HCT116 (cell line): ENCODE data around the gene EIF2D. TPM values are rescaled to one million over a fixed set of nuclear protein-coding genes. Genes with fewer than 3 reads are reported as not detected.

Experiments used
- ATAC-seq: fragments of 200-7000 bp; cut with Tn5 transposase; 2 replicates; pipeline ENCODE4 v1.9.1; 2020; ENCODE audit warnings: mild to moderate bottlenecking, moderate library complexity
- BruUV-seq: library from RNA; stranded (reverse); fragments of 400-500 nt; replicated peaks from 2 replicates; lab custom pipeline; 2021; lab: Mats Ljungman, UMichigan
- CTCF ChIA-PET: fragments of 300-600 bp; sonication (Branson Sonifier 250); formaldehyde crosslinking; loops from one replicate; lab custom pipeline; 2021; ENCODE audit warnings: antibody characterized with exemption; lab: Charles Lee
- POLR2A ChIA-PET: fragments of 300-600, 350-600 bp; sonication (Branson Sonifier 250); formaldehyde crosslinking; loops from one replicate; lab custom pipeline; 2021; ENCODE audit warnings: antibody characterized with exemption; lab: Charles Lee
- RAD21 ChIA-PET, 2 experiments: fragments of 300-600 bp; sonication (Branson Sonifier 250); formaldehyde crosslinking; loops; one replicate each; lab custom pipeline; 2023; ENCODE audit warnings: low total read pairs in 2 of 2; ENCODE audit not compliant: uncharacterized antibody in 2 of 2, unreplicated experiment in 2 of 2, low non-redundant PET in 1 of 2; lab: Charles Lee
- DNase-seq: peaks from one replicate; pipeline ENCODE4 v3.0.0-alpha.2; 2010; ENCODE audit warnings: low read depth, low spot score
- H2AFZ ChIP-seq: fragments of 200-600 bp; shearing (Covaris generic), sonication (generic); 2 replicates; pipeline ENCODE4 v1.6.1; 2017; ENCODE audit warnings: low read depth, mixed run types, mixed read lengths, antibody characterized with exemption, low read length; ENCODE audit not compliant: poor library complexity, severe bottlenecking
- H3K27ac ChIP-seq: 2 replicates; pipeline ENCODE4 v1.5.1; 2012; ENCODE audit warnings: low read depth, low read length
- H3K27me3 ChIP-seq: fragments of 200-600 bp; sonication (generic); 2 replicates; pipeline ENCODE4 v1.6.1; 2016; ENCODE audit warnings: mixed run types, low read length, mixed read lengths; ENCODE audit not compliant: insufficient read depth
- H3K36me3 ChIP-seq, 2 experiments: fragments of 200-500 bp in 1 of 2; fragments of 200-600 bp in 1 of 2; sonication (Bioruptor generic) in 1 of 2; sonication (generic) in 1 of 2; 2 replicates each; pipeline versions ENCODE4 v1.5.1 to v1.6.1; 2014 to 2016; ENCODE audit warnings: low read length in 2 of 2, inconsistent platforms in 1 of 2, mixed read lengths in 1 of 2, mixed run types in 1 of 2; ENCODE audit not compliant: insufficient read depth in 2 of 2, control insufficient read depth in 1 of 2
- H3K4me1 ChIP-seq, 2 experiments: fragments of 200-600 bp in 1 of 2; sonication (generic) in 1 of 2; 2 replicates each; pipeline versions ENCODE4 v1.5.1 to v1.6.1; 2012 to 2017; ENCODE audit warnings: low read length in 2 of 2, inconsistent platforms in 1 of 2, mild to moderate bottlenecking in 1 of 2, mixed read lengths in 1 of 2, mixed run types in 1 of 2, moderate library complexity in 1 of 2; ENCODE audit not compliant: insufficient read depth in 2 of 2, control insufficient read depth in 1 of 2
- H3K4me2 ChIP-seq: fragments of 200-600 bp; sonication (generic); 2 replicates; pipeline ENCODE4 v1.6.1; 2017; ENCODE audit warnings: mixed run types, low read length, mixed read lengths
- H3K4me3 ChIP-seq, 2 experiments: fragments of 200-600 bp in 1 of 2; sonication (generic) in 1 of 2; replicated peaks in 1 of 2; 2 replicates each; pipeline ENCODE4 v1.5.1; 2011 to 2016; ENCODE audit warnings: low read length in 2 of 2, control low read depth in 1 of 2, low read depth in 1 of 2, mild to moderate bottlenecking in 1 of 2, mixed read lengths in 1 of 2, mixed run types in 1 of 2
- H3K79me2 ChIP-seq: fragments of 200-600 bp; sonication (generic); 2 replicates; pipeline ENCODE4 v1.6.1; 2017; ENCODE audit warnings: mild to moderate bottlenecking, mixed run types, low read length, moderate library complexity, mixed read lengths; ENCODE audit not compliant: insufficient read depth
- H3K9ac ChIP-seq: fragments of 200-600 bp; sonication (generic); 2 replicates; pipeline ENCODE4 v1.6.1; 2016; ENCODE audit warnings: low read length, mixed read lengths
- H3K9me2 ChIP-seq: fragments of 200-600 bp; sonication (generic), shearing (Covaris generic); 2 replicates; pipeline ENCODE4 v1.6.1; 2017; ENCODE audit warnings: mixed run types, mild to moderate bottlenecking, moderate library complexity; ENCODE audit not compliant: insufficient read depth
- H3K9me3 ChIP-seq, 2 experiments: fragments of 200-500 bp in 1 of 2; fragments of 200-600 bp in 1 of 2; sonication (Bioruptor generic) in 1 of 2; sonication (generic) in 1 of 2; 2 replicates each; pipeline ENCODE4 v1.6.1; 2014 to 2017; ENCODE audit warnings: low read length in 2 of 2, mixed read lengths in 2 of 2, inconsistent platforms in 1 of 2, low read depth in 1 of 2, mild to moderate bottlenecking in 1 of 2, mixed run types in 1 of 2, moderate library complexity in 1 of 2; ENCODE audit not compliant: control insufficient read depth in 1 of 2, insufficient read depth in 1 of 2
- H4K20me1 ChIP-seq: fragments of 200-600 bp; sonication (generic), shearing (Covaris generic); 2 replicates; pipeline ENCODE4 v1.6.1; 2017; ENCODE audit warnings: mixed run types, mild to moderate bottlenecking, moderate library complexity; ENCODE audit not compliant: insufficient read depth
- CBX3 ChIP-seq: IDR thresholded peaks from 2 replicates; pipeline ENCODE4 v1.6.1; 2012; ENCODE audit warnings: low read depth
- ELF1 ChIP-seq: IDR thresholded peaks from 2 replicates; pipeline ENCODE4 v1.6.1; 2012; ENCODE audit warnings: low read depth, borderline replicate concordance
- EZH2phosphoT487 ChIP-seq: fragments of 200-600 bp; IDR thresholded peaks from 2 replicates; pipeline ENCODE4 v1.6.1; 2018; ENCODE audit warnings: antibody characterized with exemption, borderline replicate concordance
- FOSL1 ChIP-seq: IDR thresholded peaks from 2 replicates; pipeline ENCODE4 v1.6.1; 2012; ENCODE audit warnings: low read depth
- POLR2AphosphoS5 ChIP-seq: IDR thresholded peaks from 2 replicates; pipeline ENCODE4 v1.6.1; 2011; ENCODE audit warnings: mild to moderate bottlenecking, low read depth, low read length, moderate library complexity
- RAD21 ChIP-seq: IDR thresholded peaks from 2 replicates; pipeline ENCODE4 v1.6.1; 2012; ENCODE audit warnings: low read depth, mild to moderate bottlenecking
- SIN3A ChIP-seq: IDR thresholded peaks from 2 replicates; pipeline ENCODE4 v1.6.1; 2012; ENCODE audit warnings: low read depth
- SP1 ChIP-seq: IDR thresholded peaks from 2 replicates; pipeline ENCODE4 v1.6.1; 2012; ENCODE audit warnings: low read depth
- TCF7L2 ChIP-seq: IDR thresholded peaks from 2 replicates; pipeline ENCODE4 v1.7.0; 2011; ENCODE audit warnings: borderline replicate concordance, inconsistent platforms; ENCODE audit not compliant: insufficient read depth, insufficient read length; ENCODE audit errors: extremely low read depth
- YY1 ChIP-seq: IDR thresholded peaks from 2 replicates; pipeline ENCODE4 v1.6.1; 2011; ENCODE audit warnings: low read length, low read depth, moderate library complexity, mild to moderate bottlenecking; ENCODE audit not compliant: insufficient replicate concordance; ENCODE audit errors: extremely low read depth
- ZNF274 ChIP-seq: fragments of 200-500 bp; sonication (Bioruptor generic); IDR thresholded peaks from 2 replicates; pipeline ENCODE4 v1.6.1; 2014; ENCODE audit warnings: mild to moderate bottlenecking, low read depth, low read length, inconsistent platforms
- intact Hi-C: fragments of 100-400 bp; cut with micrococcal nuclease; formaldehyde crosslinking; loops from 2 replicates; pipeline ENCODE4 v1.10.0; 2022
- total RNA-seq: library from RNA; stranded (reverse); gene quantifications from one replicate; pipeline ENCODE4 v1.2.1, GENCODE V29; 2021; ENCODE audit not compliant: unreplicated experiment
- TF ChIP-seq, protein P1 (sequence below): IDR thresholded peaks from 2 replicates; pipeline ENCODE4 v1.6.1; 2012
- TF ChIP-seq, protein P2 (sequence below), 3 experiments: fragments of 200-600 bp in 1 of 3; sonication (generic) in 1 of 3; IDR thresholded peaks in 2 of 3; conservative IDR thresholded peaks in 1 of 3; 2 replicates each; pipeline ENCODE4 v1.5.1; 2012 to 2017; ENCODE audit warnings: low read depth in 2 of 3, low read length in 2 of 3, antibody characterized with exemption in 1 of 3, borderline replicate concordance in 1 of 3, control low read depth in 1 of 3, mild to moderate bottlenecking in 1 of 3, mixed read lengths in 1 of 3, mixed run types in 1 of 3, moderate library complexity in 1 of 3; ENCODE audit not compliant: insufficient read depth in 1 of 3

The EIF2D gene
- total RNA-seq, 1 experiment from 2014 or later: 54.8 TPM

DNA sequence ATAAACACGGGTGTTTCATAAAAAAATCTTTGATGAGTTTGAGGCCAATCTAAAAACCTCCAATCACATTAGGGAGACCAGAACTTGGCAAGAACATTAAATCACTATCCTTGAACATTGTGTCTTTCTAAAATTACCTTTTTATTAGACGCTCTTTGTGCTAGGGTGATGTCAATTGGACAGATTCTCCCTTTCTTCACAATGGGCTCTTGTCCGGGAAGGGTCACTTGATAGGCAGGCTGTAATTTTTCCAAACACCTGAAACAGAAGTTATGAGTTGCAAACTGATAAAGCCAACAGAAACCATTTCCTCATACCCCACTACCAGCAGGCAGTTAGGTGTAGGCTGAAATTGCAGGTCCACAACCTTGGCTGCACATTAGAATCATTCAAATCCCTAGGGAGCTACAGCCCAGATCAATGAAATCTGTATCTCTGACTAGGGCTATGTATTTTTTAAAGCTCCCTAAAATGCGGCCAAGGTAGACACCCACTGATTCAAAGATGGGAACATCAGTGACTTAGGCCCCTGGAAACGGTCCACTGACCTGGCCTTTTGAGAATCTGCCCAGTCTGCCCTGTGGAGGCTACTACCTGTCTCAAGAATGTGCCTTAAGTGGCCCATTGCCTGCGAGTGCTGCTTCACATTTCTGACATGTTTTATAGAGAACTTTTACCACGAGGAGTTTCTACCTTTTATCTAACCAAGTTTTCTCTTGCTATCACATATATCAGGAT is 16.5 kb downstream of the EIF2D start:
- no peak for ATAC-seq
- H3K4me2 ChIP-seq: no peak overlapping the region
- H4K20me1 ChIP-seq: no peaks in the 10 kb centered on the region
- H3K27ac ChIP-seq: no peak overlapping the region
- peaks cover 0 to 3% of the 10 kb centered on the region in 2 experiments; a peak in 2 of 4 replicates for H3K4me1 ChIP-seq
- intact Hi-C loops: no loop called here
- BruUV-seq: no TSS peak
- DNase-seq: no peak
- TF ChIP-seq, protein P1, sequence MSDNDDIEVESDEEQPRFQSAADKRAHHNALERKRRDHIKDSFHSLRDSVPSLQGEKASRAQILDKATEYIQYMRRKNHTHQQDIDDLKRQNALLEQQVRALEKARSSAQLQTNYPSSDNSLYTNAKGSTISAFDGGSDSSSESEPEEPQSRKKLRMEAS: no peak
- TF ChIP-seq EZH2phosphoT487 (no peak), CBX3 (no peak), ZNF274 (no peak), SP1 (no peak), ELF1 (no peak), FOSL1 (no peak), TCF7L2 (no peak), YY1 (no peak), POLR2AphosphoS5 (no peak), RAD21 (no peak), SIN3A (no peak)
- TF ChIP-seq, protein P2, sequence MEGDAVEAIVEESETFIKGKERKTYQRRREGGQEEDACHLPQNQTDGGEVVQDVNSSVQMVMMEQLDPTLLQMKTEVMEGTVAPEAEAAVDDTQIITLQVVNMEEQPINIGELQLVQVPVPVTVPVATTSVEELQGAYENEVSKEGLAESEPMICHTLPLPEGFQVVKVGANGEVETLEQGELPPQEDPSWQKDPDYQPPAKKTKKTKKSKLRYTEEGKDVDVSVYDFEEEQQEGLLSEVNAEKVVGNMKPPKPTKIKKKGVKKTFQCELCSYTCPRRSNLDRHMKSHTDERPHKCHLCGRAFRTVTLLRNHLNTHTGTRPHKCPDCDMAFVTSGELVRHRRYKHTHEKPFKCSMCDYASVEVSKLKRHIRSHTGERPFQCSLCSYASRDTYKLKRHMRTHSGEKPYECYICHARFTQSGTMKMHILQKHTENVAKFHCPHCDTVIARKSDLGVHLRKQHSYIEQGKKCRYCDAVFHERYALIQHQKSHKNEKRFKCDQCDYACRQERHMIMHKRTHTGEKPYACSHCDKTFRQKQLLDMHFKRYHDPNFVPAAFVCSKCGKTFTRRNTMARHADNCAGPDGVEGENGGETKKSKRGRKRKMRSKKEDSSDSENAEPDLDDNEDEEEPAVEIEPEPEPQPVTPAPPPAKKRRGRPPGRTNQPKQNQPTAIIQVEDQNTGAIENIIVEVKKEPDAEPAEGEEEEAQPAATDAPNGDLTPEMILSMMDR (IDR thresholded peaks at IDR 0.05 in 2 of 3, conservative IDR thresholded peaks at IDR 0.05 in 1 of 3; ENCODE audit: borderline replicate concordance in 1 of 3, insufficient read depth in 1 of 3, low read depth in 2 of 3, low read length in 2 of 3): no peak
- H3K36me3 ChIP-seq: peaks cover 29 to 52% of the 10 kb centered on the region in 2 experiments
- CTCF ChIA-PET: interaction anchor here (2.4 kb wide), 1 partner anchor 12 kb away, joined by 7 read pairs; no protein-coding TSS in a partner anchor
- no peak overlapping the region for H3K9ac ChIP-seq
- H3K9me2 ChIP-seq: no peaks in the 10 kb centered on the region
- no peaks in the 10 kb centered on the region for H3K9me3 ChIP-seq
- H2AFZ ChIP-seq: no peak overlapping the region
- RAD21 ChIA-PET: no interaction called here
- no peaks in the 10 kb centered on the region for H3K79me2 ChIP-seq
- no peaks in the 10 kb centered on the region for H3K27me3 ChIP-seq
- POLR2A ChIA-PET: no interaction called here
- H3K4me3 ChIP-seq: no peak overlapping the region
